ENCODE data around the gene POP5.
A peak's percentile ranks its signal among the peaks of the same experiment; 100 is the strongest.

POP5 gene

GRCh38 chr12:120588948-120589930 is 8.0 kb upstream of the POP5 start:
- DNase-seq = no peak

DNA sequence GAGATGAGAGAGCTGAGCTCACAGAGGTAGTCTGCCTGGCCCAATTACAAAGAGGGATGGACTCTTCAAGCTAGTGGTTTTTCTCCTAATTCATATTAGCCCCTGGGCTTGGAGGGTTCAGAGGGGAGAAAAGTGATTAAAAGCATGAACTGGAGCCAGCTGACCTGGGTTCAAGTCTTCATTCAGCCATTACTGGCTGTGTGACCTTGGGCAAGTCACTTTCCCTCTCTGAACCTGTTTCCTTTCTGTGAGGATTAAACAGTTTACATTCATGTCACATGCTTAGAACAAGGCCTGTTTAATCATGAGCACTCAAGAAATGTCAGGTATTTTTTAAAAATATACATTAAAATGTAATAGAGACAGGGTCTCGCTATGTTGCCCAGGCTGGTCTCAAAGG is 7.2 kb upstream of the POP5 start:
- DNase-seq = no peak

DNA sequence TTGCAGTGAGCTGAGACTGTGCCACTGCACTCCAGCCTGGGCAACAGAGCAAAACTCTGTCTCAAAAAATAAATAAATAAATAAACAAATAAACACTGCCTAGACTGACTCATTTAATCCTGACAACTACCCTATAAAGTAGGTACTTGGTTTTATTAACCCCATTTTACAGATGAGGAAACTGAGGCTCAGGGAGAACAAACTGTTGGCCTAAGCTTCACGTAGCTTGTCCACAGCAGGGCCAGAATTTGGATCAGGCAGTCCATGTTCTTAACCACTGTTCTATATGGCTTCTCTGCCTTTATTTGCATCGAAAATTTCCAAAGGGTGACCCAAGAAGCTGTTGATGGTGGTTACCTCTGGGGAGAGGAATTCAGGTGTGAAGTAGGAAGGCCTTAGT is 5.7 kb upstream of the POP5 start:
- no peak for DNase-seq

DNA sequence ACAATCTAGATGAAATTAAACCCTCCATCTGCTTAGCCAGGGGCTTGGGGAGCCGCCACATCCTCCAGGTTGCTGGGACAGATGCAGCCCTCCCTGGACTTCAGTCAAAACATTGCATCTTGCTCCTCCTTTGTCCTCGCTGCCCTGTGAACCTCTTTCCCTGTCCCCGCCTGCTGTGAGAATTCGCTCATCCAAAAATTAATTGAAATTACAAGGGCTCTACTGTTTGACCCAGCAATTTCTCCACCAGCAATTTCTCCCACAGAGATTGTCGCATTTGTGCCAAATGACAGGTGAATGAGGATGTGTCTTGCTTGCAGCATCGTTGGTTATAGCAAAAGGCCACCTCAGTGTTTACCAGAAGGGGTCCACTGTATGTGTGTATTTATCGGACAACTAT is 5.0 kb upstream of the POP5 start:
- DNase-seq = no peak

DNA sequence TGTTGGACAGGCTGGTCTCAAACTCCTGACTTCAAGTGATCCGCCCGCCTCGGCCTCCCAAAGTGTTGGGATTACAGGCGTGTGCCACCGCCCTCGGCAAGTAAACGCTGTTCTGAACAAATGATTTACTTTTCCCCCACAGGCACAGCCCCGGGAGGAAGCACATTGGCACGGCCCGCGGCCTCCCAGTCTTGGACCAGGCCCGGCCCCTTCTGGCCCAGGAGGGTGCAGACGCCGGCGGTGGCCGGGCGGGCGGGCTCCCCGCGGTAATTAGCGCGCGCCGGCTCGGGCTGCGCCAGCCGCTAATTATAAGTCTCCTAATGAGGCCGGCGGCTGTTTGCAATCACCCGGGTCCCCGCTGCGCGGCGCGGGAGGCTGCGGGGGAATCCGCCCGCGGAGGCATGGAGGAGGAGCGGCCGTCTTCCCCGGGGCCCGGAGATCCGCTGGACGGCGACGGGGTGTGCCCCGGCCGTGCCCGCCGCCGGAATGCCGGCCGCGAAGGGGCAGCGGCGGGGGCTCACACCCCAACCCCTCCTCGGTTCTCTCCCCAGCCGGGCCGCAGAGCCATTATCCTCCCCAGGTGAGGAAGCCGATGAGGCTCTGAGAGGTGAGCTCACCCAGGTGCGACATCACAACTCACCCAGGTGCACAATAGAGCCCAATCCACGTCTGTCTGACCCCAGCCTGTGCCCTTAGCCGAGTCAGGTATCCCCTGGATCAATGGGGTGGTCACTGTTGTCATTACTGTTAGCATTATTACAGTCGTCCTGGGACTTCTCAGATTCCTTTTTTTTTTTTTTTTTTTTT is 3.3 kb upstream of the POP5 start:
- peak; percentile 56 to 57 for DNase-seq

GRCh38 chr12:120583478-120584030 is 2.4 kb upstream of the POP5 start:
- peak; percentile 82 for DNase-seq

- DNase-seq = peak in 1 of 2 donors; percentile 8
Observed at GRCh38 chr12:120581998-120582397, 796 bp upstream of the POP5 start.

DNA sequence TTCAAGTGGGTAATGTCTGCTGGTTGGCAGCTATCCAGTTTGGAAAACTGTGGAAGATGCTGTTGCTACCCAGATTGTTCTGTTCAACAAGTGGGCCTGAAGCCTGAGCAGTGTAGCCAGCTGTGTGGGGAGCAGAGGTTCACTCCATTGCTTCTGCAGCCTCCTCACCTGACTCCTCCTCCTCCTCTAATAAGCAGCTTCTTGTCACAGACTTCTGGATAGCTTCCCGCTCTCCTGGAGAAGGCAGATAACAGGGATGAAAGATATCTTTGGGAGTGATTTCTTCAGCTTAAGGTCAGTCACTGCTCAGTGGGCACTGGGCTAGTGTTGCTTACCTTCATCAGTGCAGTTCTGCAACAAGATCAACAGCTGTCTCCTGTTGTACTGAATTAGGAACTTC is 2.0 kb downstream of the POP5 start:
- DNase-seq = no peak

- DNase-seq = no peak
Observed at GRCh38 chr12:120574106-120574505, 7.1 kb downstream of the POP5 start.

DNA sequence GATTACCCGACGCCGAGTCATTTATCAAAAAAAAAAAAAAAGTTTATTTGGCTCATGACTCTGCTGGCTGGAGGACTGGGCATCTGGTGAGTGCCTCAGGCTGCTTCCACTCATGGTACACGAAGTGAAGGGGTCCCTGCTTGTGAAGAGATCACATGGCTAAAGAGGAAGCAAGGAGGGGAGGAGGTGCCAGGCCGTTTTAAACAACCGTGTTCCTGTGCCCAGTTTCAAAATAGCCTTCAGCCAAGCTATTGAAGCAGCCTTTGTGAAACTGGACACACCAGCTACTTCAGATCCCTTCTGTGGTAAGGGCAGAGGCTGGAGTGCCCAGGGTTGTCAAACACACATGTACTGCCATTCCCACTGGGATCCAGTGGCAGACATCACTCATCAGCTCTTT is 7.6 kb downstream of the POP5 start:
- DNase-seq = no peak

DNA sequence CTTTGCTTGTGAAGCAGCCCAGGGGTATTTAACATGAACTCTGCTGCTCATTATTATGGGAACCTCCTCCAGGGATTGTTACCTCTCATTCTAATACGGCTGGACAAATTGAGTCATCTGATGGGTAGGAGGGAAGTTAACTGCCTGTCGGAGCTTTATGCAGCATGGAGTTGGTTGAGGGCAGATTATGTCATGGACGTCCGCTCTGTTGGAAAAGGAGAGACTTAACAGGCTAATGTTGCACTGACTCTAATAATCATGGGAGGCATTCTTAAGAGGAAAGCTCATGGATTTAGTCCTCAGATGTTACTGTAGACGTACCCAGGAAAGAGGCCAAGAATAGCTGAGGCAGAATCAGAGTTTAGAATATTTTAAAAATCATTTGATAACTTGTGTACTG is 9.9 kb downstream of the POP5 start:
- DNase-seq = no peak

DNA sequence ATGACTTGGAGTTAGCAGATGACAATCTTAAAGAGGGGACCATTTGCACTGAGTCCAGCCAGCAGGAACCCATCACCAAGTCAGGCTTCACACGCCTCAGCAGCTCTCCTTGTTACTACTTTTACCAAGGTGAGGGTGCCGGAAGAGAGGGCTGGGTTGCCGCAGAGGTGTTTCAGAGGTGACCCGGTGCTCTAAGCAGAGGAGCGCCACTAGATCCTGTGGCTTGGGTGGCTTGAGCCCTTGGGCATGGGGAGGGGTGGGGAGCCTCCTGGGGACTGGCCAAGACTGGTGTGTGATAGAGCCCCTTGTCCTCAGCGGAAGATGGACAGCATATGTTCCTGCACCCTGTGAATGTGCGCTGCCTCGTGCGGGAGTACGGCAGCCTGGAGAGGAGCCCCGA is 17.7 kb downstream of the POP5 start:
- no peak for DNase-seq

- no peak for DNase-seq
Observed at GRCh38 chr12:120562906-120563305, 18.3 kb downstream of the POP5 start.

DNA sequence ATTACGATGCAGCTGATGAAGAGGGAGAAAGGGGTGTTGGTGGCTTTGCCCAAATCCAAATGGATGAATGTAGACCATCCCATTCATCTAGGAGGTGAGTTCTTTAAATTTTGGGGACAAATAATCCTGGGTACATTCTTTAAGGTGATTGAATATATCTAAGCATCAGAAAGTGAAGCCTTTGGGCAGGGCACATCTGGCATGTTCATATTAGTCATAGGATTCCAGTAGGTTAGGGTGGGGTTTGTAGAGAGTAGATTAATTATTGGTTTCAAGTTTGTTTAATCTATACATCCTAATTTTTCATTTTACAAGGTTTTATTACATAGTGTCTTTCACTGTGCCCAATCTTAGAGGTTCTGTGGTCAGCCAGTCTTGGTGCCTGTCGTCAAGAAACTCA is 23.6 kb downstream of the POP5 start:
- no peak for DNase-seq

- no peak for DNase-seq
Observed at GRCh38 chr12:120554678-120555077, 26.5 kb downstream of the POP5 start.

GRCh38 chr12:120546050-120546386 is 35.2 kb downstream of the POP5 start:
- DNase-seq = no peak

- DNase-seq = no peak
Observed at GRCh38 chr12:120544691-120545090, 36.5 kb downstream of the POP5 start.

GRCh38 chr12:120542166-120542565 is 39.0 kb downstream of the POP5 start:
- DNase-seq = no peak

GRCh38 chr12:120540445-120540844 is 40.8 kb downstream of the POP5 start:
- DNase-seq = no peak

GRCh38 chr12:120539303-120539702 is 41.9 kb downstream of the POP5 start:
- DNase-seq = no peak

DNA sequence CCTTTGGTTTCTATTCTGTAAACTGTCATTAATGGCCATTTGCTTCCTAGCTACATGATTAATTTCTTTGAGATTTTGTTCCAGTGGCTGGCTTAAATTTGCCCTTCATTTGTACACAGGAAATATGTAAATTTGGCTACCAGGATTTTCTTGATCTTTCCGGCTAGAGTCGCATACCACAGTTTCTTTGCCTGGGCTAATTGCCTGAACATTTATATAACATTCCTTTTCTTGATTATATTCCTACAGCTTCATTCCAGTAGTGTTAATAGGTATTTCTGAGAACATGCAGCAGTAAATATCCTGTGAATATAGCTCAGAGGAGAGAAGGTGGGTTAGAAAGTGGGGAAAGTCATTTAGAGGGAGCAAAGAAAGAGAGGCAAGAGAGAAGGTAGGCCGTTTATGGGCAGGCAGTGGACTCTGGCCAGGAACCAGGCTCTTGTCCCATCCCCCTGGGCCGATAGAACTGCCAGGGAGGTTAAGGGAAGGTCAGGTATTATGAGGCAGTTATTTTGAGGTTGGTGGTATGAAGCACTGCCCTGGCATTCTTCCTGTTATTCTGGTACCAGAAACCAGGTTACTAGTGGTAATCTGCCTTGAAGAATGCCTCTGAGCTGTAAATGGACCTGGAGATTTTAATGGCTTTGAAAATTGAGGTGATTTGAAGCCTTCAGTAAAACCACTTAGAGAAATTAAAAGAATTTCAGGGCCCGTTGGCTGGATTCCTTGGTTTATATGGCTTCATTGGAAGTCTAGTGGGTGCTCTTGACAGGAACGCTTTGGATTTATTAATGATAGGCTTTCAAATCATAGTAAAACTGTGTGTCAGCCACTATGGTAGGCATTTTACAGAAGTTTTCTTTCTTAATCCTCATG is 42.7 kb downstream of the POP5 start:
- DNase-seq = no peak

DNA sequence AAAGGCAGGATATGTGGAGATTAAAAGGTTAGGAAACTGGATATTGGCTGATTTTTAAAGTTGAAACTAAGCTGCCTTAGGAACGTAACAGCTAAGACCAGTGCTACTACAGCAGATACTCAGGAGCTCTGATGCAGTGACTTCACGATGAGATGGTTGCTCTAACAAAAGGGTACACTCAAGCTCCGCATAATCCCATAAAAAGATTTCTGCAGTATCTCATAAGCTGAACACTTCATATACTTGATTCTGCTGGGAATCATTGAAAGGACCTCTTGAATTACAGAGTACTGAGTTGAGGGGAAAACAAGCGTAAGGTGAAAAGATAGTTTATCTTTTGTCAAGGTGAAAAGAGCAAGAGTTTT is 43.4 kb downstream of the POP5 start:
- DNase-seq = no peak

Data from activated CD4-positive, alpha-beta T cell treated with anti-CD3 and anti-CD28 coated beads for 4 hours (primary cell).